K562 (cell line): Measurements from ENCODE around the gene RNH1. TPM values are rescaled to one million over a fixed set of nuclear protein-coding genes. Genes with fewer than 3 reads are reported as not detected.

Source experiments
- BCOR ChIP-seq: fragments of 450-650 bp; IDR thresholded peaks from 2 replicates; pipeline ENCODE4 v1.6.1; 2016
- CBFA2T3 ChIP-seq: fragments of 450-650 bp; IDR thresholded peaks from 2 replicates; pipeline ENCODE4 v1.6.1; 2017
- CHD7 ChIP-seq: fragments of 200-600 bp; sonication (generic); IDR thresholded peaks from one replicate; pipeline ENCODE4 v1.6.1; 2012; ENCODE audit warnings: mild to moderate bottlenecking, low read depth, low read length, inconsistent platforms
- ESRRA ChIP-seq: fragments of 450-650 bp; IDR thresholded peaks from 2 replicates; pipeline ENCODE4 v1.6.1; 2014; ENCODE audit warnings: low read depth, mild to moderate bottlenecking, moderate library complexity, borderline replicate concordance
- MTA2 ChIP-seq: fragments of 450-650 bp; IDR thresholded peaks from 2 replicates; pipeline ENCODE4 v1.6.1; 2016; ENCODE audit warnings: low read depth
- MYBL2 ChIP-seq, 2 experiments: fragments of 450-650 bp in 1 of 2; sonication (generic) in 1 of 2; formaldehyde crosslinking in 1 of 2; IDR thresholded peaks; 2 replicates each; pipeline versions ENCODE4 v1.6.1 to v1.8.1; 2017 to 2022; ENCODE audit warnings: borderline replicate concordance in 1 of 2, inconsistent platforms in 1 of 2, low read depth in 1 of 2, mild to moderate bottlenecking in 1 of 2, missing genetic modification reagents in 1 of 2, moderate library complexity in 1 of 2
- NONO ChIP-seq, 2 experiments: fragments of 200-400 bp in 1 of 2; fragments of 450-650 bp in 1 of 2; formaldehyde crosslinking in 1 of 2; IDR thresholded peaks; 2 replicates each; pipeline ENCODE4 v1.6.1; 2017; ENCODE audit warnings: low read depth in 2 of 2, mild to moderate bottlenecking in 2 of 2, moderate library complexity in 2 of 2, low read length in 1 of 2
- NR2C2 ChIP-seq, 2 experiments: fragments of 200-800 bp in 1 of 2; sonication (Bioruptor generic) in 1 of 2; sonication (generic) in 1 of 2; formaldehyde crosslinking in 1 of 2; IDR thresholded peaks; 2 replicates each; pipeline versions ENCODE4 v1.6.1 to v1.8.0; 2016 to 2022; ENCODE audit warnings: mild to moderate bottlenecking in 1 of 2, missing compliant biosample characterization in 1 of 2, missing genetic modification characterization in 1 of 2, missing genetic modification reagents in 1 of 2
- RBM39 ChIP-seq: fragments of 200-400 bp; formaldehyde crosslinking; optimal IDR thresholded peaks from 2 replicates; pipeline ENCODE3; 2018; ENCODE audit warnings: low read depth, low read length
- SMARCA5 ChIP-seq: fragments of 450-650 bp; IDR thresholded peaks from 2 replicates; pipeline ENCODE4 v1.6.1; 2016
- SOX6 ChIP-seq: fragments of 450-650 bp; IDR thresholded peaks from 2 replicates; pipeline ENCODE4 v1.6.1; 2014; ENCODE audit warnings: mild to moderate bottlenecking
- ZNF197 ChIP-seq: fragments of 200-800 bp; sonication (Bioruptor generic); IDR thresholded peaks from 2 replicates; pipeline ENCODE4 v1.6.1; 2016; ENCODE audit warnings: low read depth, missing genetic modification characterization, missing compliant biosample characterization
- polyA plus RNA-seq, 8 experiments: library from polyadenylated mRNA; depleted of rRNA in 4 of 8; stranded (reverse) in 5 of 8; unstranded in 3 of 8; fragments of >200 nt; fragmentation: Nextera tagmentation in 2 of 8; fragmentation: Illumina TruSeq in 1 of 8; extraction: Ambion mirVana in 2 of 8; extraction: Trizol in 1 of 8; gene quantifications; 2 replicates each; pipeline versions ENCODE4 v1.2.1 to v1.2.3, GENCODE V29; 2011 to 2014; ENCODE audit warnings: inconsistent platforms in 1 of 8, missing spikeins in 1 of 8
- total RNA-seq, 7 experiments: library from RNA; depleted of rRNA in 6 of 7; stranded (reverse); fragments of >200 nt in 6 of 7; fragmentation: Illumina TruSeq in 2 of 7; extraction: Trizol in 2 of 7; gene quantifications; 2 replicates each; pipeline versions ENCODE4 v1.2.1 to v1.2.3, GENCODE V29; 2011 to 2021; ENCODE audit warnings: low replicate concordance in 1 of 7
- TF ChIP-seq, protein P1 (sequence below), 3 experiments: IDR thresholded peaks in 2 of 3; conservative IDR thresholded peaks in 1 of 3; 2 replicates each; pipeline ENCODE4 v1.5.1; 2011 to 2012; ENCODE audit warnings: low read length in 3 of 3, mild to moderate bottlenecking in 3 of 3, control low read depth in 2 of 3, improper control_type of control experiment in 1 of 3, inconsistent platforms in 1 of 3, low read depth in 1 of 3, mixed read lengths in 1 of 3, moderate library complexity in 1 of 3; ENCODE audit not compliant: insufficient read depth in 2 of 3
- TF ChIP-seq, protein P2 (sequence below): sonication (generic); formaldehyde crosslinking; IDR thresholded peaks from 2 replicates; pipeline ENCODE4 v1.9.0; 2022; ENCODE audit warnings: mild to moderate bottlenecking, missing genetic modification reagents

Gene RNH1
- total and polyA plus RNA-seq, 9 of the 15 experiments (the other 6 are each of a cell fraction or from before 2014, with no cell fraction given) = 2.5 to 160 (median 44.3) TPM

DNA sequence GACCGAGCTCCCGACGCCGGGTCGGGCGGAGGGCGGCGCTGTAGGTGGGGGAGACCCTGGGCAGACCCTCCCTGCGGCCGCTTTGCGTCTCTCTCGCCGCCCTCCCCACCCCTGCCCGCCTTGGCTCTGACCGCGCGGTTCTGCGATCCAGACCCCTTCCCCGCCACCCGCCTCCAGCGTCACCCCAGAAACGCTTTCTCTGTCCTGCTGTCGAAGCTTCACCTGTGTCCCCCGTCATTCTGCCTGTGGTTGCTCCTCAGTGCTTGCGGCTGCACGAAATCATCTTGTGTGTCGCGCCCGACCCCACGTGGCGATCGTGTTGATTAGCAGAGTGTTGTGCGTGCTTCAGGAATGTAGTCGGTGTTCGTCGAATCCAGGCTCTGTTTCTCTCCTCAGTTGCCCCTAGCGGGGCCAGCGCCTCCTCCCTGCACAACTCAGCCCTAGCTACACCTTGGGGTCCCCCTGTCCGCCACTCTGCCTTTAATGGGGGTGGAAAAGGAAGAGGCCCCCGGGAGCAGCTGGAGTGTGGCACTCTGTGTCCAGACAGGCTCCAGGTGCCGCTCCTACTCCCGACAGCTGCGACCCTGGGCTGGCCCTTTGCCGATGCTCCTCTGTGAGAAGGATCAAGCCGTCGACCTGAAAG lies 56.1 kb downstream of the RNH1 start (continued):
- TF ChIP-seq ESRRA = peak; percentile 24; the same call in 1 of the 2 replicates
- TF ChIP-seq NR2C2 (CRISPR knock-in tag; IDR thresholded peaks at IDR 0.05) = peak; percentile 47; the same call in 1 of the 2 replicates
- TF ChIP-seq NR2C2 (tag; IDR thresholded peaks at IDR 0.05) = no peak
- no peak for TF ChIP-seq NONO (IDR thresholded peaks at IDR 0.05; ENCODE audit: low read depth in 2 of 2, low read length in 1 of 2)
- TF ChIP-seq, protein P1, sequence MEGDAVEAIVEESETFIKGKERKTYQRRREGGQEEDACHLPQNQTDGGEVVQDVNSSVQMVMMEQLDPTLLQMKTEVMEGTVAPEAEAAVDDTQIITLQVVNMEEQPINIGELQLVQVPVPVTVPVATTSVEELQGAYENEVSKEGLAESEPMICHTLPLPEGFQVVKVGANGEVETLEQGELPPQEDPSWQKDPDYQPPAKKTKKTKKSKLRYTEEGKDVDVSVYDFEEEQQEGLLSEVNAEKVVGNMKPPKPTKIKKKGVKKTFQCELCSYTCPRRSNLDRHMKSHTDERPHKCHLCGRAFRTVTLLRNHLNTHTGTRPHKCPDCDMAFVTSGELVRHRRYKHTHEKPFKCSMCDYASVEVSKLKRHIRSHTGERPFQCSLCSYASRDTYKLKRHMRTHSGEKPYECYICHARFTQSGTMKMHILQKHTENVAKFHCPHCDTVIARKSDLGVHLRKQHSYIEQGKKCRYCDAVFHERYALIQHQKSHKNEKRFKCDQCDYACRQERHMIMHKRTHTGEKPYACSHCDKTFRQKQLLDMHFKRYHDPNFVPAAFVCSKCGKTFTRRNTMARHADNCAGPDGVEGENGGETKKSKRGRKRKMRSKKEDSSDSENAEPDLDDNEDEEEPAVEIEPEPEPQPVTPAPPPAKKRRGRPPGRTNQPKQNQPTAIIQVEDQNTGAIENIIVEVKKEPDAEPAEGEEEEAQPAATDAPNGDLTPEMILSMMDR (IDR thresholded peaks at IDR 0.05 in 2 of 3, conservative IDR thresholded peaks at IDR 0.05 in 1 of 3; ENCODE audit: insufficient read depth in 2 of 3, low read depth in 1 of 3, low read length in 3 of 3) = peak; percentile 23 to 41 (median 34); a peak in 2 of 6 replicates
- TF ChIP-seq BCOR = 0 out of 2 replicates have a peak, but pooled peaks have one; percentile 47
- no peak for TF ChIP-seq ZNF197 (CRISPR knock-in tag)
- TF ChIP-seq, protein P2, sequence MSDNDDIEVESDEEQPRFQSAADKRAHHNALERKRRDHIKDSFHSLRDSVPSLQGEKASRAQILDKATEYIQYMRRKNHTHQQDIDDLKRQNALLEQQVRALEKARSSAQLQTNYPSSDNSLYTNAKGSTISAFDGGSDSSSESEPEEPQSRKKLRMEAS = peak; percentile 97
- no peak for TF ChIP-seq SMARCA5
- TF ChIP-seq MTA2 = no peak
- no peak for TF ChIP-seq SOX6
- TF ChIP-seq CBFA2T3 = no peak
- no peak for TF ChIP-seq RBM39
- no peak for TF ChIP-seq CHD7
- TF ChIP-seq MYBL2 (IDR thresholded peaks at IDR 0.05; ENCODE audit: low read depth) = no peak
- TF ChIP-seq MYBL2 (CRISPR knock-in tag; IDR thresholded peaks at IDR 0.05; ENCODE audit: borderline replicate concordance) = no peak
